Subcutaneous adipose tissue (tissue), 4 donors: Measurements from ENCODE around the gene MAPKAP1. TPM values are rescaled to one million over a fixed set of nuclear protein-coding genes. Genes with fewer than 3 reads are reported as not detected.

Experiments
- total RNA-seq, 4 donors: library from RNA; depleted of rRNA; stranded (reverse); fragments of >200 nt; gene quantifications; one replicate each; pipeline ENCODE4 v1.1.0, GENCODE V29; 2016
- TF ChIP-seq, protein P1 (sequence below): fragments of 450-650 bp; IDR thresholded peaks from one replicate; pipeline ENCODE4 v1.5.1; 2016; ENCODE audit warnings: low read depth, mild to moderate bottlenecking, control low read depth, antibody characterized with exemption, moderate library complexity

MAPKAP1 gene
- total RNA-seq, 4 donors from 2014 or later: 64.4 to 146 (median 83.9) TPM

DNA sequence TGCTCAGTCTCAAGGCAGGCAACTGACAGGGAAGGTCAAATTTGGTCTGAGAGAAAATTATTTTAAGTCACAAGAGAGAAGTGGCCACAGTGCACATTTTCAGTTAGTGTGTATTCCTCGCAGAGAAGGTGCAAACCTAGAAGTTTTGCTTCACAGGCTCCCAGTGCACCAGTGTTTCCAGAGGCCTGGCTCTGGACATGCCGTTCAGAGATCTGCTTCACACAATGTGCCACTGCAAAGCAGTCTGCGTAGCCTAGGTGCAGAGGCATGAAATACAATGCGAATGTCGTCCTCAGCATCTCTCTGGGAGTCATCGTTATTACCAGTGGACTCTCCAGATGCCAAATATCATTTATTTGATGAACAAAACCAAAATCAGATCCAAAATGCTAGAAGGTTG lies 147.8 kb downstream of the MAPKAP1 start:
- TF ChIP-seq, protein P1, sequence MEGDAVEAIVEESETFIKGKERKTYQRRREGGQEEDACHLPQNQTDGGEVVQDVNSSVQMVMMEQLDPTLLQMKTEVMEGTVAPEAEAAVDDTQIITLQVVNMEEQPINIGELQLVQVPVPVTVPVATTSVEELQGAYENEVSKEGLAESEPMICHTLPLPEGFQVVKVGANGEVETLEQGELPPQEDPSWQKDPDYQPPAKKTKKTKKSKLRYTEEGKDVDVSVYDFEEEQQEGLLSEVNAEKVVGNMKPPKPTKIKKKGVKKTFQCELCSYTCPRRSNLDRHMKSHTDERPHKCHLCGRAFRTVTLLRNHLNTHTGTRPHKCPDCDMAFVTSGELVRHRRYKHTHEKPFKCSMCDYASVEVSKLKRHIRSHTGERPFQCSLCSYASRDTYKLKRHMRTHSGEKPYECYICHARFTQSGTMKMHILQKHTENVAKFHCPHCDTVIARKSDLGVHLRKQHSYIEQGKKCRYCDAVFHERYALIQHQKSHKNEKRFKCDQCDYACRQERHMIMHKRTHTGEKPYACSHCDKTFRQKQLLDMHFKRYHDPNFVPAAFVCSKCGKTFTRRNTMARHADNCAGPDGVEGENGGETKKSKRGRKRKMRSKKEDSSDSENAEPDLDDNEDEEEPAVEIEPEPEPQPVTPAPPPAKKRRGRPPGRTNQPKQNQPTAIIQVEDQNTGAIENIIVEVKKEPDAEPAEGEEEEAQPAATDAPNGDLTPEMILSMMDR: no peak

DNA sequence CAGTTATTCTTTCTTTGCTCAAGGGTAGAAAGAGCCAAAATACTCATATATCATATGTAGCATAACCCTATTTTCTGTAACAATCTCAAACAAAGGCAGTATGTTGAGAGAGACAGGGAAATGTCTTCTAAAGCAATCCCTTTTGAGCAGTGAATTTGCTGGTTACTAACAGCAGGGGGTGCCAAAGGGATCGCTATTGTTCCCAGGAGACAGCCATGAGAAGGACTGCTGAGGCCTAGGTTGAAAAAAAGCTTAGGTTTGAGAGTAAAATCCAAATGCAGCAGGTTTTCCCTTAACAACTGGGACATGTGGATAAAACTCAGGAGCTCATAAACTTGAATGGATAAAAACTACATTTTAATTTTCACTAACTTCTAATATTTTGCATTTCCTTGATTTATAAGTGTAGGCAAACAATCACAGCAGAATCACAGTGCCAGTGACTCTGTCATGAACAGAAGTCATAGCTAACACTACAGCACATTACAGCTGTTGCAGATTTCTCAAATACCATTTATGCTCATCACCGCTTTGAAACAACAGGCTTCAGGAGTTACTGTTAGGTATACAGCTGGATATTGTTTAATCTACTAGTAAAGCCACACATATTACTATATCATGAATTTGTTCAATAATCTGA lies 148.4 kb downstream of the MAPKAP1 start:
- TF ChIP-seq, protein P1: no peak

GRCh38 chr9:125556046-125556721 lies 150.8 kb downstream of the MAPKAP1 start:
- TF ChIP-seq, protein P1: no peak

DNA sequence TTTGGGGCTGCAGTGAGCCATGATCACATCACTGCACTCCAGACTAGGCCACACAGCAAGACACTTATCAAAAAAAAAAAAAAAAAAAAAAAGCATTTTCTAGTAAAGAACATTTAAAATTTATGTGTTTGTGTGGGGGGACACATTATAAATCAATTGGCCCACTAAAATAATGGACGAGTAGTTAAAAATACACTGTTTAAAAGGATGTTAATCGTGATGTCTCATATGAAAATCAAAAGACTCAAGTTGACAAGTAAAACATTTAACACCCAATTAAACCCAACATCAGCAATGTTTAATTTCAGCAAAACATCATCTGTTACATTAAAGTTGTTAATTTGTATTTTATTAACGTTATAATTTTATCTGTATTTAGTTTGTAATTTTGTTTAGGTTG lies 152.3 kb downstream of the MAPKAP1 start:
- TF ChIP-seq, protein P1: no peak

GRCh38 chr9:125551781-125552180 lies 155.2 kb downstream of the MAPKAP1 start:
- TF ChIP-seq, protein P1: no peak

DNA sequence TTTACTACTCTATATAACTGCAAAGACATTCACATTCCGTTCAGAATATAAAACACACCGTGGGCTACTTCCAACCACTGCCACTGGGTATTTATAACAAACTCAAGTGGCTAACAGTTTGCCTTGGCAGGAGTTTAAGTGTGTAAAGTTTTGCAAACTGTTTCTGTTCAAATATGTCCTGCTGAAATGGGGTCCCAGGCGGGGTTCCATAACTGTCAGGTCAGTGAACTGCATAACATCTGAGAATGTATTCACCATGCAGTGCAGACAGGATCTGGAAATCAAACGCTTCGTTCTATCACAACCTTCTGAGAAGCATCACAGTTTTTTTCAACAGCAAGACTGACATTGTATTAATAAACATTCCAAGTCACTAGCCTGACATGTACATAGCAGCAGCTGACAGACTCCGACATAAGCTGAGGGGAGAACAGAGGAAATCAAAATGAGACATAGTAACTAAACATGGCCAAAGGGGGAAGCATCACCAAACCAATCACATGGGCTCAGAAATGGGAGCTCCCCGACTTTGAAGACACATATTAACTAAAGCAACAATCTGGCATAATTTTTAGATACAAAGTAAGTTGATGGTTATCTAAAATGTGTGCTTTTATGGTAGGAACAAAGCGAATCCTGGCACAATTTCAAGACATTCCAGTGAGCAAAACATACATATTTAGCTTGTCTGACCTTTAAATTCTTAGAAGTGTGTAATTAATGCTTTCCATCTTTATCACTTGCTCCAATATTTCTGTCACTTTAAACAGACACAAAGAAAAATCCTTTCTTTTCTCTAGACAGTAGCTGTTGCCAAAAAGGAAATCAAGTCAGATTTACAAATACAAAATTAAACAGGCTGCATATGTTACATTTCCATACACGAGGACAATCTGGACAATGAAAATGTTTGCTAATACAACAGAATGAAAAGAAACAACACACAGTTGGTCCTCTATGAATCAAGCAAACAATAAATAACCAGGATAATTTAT lies 156.8 kb downstream of the MAPKAP1 start:
- TF ChIP-seq, protein P1: no peak

DNA sequence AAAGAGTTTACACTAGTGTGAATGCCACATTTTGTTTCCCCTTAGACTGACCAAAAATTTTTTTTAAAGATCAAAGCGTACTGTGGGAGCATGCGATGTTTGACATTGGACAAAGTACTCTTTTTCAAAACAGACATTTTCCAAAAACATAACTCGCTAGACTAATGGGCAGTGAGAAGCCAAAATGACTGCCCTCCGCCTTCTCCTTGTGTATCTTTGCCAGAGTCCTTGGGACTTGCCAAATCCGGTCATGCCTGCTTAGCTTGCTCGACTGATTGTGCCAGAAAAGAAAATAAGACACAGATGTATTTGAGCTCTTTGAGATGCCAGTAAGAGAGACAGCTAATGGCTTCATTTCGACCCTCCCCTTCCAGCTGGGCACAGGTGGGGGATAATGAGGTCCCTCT lies 157.5 kb downstream of the MAPKAP1 start:
- TF ChIP-seq, protein P1: no peak
